Activated naive CD4-positive, alpha-beta T cell treated with anti-CD3 and anti-CD28 coated beads, Interleukin-2, amount 10 ng/mL, durations not matched to agents 7 days and 5 days (primary cell): ENCODE data around the gene TMEM98.
"Not testable (repeated sequence)": the region's sequence is repeated elsewhere in the genome, so short reads cannot be mapped to it uniquely, and the experiment has no call there.

ENCODE experiments used
- CTCF ChIA-PET: fragments of 350-600 bp; sonication (Branson Sonifier 250); formaldehyde crosslinking; loops from one replicate; lab custom pipeline; 2021; ENCODE audit warnings: antibody characterized with exemption; lab: Charles Lee
- DNase-seq: peaks from one replicate; pipeline ENCODE4 v3.0.0-alpha.2; 2020
- H3K27ac Mint-ChIP-seq: one replicate; pipeline ENCODE4 v1.8.0; 2021; ENCODE audit warnings: mild to moderate bottlenecking, moderate library complexity, mixed read lengths
- H3K27me3 Mint-ChIP-seq: one replicate; pipeline ENCODE4 v1.8.0; 2021; ENCODE audit warnings: mild to moderate bottlenecking, mixed read lengths
- H3K36me3 Mint-ChIP-seq: one replicate; pipeline ENCODE4 v1.8.0; 2021; ENCODE audit warnings: mixed read lengths
- H3K4me1 Mint-ChIP-seq: one replicate; pipeline ENCODE4 v1.8.0; 2021; ENCODE audit warnings: mixed read lengths
- H3K4me3 Mint-ChIP-seq: one replicate; pipeline ENCODE4 v1.8.0; 2021; ENCODE audit warnings: mild to moderate bottlenecking, moderate library complexity, mixed read lengths
- H3K9me3 Mint-ChIP-seq: one replicate; pipeline ENCODE4 v1.8.0; 2021; ENCODE audit warnings: mixed read lengths

The TMEM98 gene

GRCh38 chr17:32955155-32955554 is 27.2 kb downstream of the TMEM98 start:
- Mint-ChIP-seq H3K9me3 (no peaks in the 10 kb centered on the region), H3K4me3 (no peak overlapping the region), H3K36me3 (no peaks in the 10 kb centered on the region), H3K4me1 (no peaks in the 10 kb centered on the region), H3K27me3 (peaks cover 23% of the 10 kb centered on the region), H3K27ac (no peak overlapping the region)
- CTCF ChIA-PET = interaction anchor here (2.3 kb wide), 1 partner anchor 43 kb away, joined by 7 read pairs; no protein-coding TSS in a partner anchor
- no peak for DNase-seq

- DNase-seq = no peak
- no peak overlapping the region for H3K4me3 Mint-ChIP-seq
- H3K4me1 Mint-ChIP-seq = no peaks in the 10 kb centered on the region
- CTCF ChIA-PET = interaction anchor here (1.1 to 2.3 kb wide), 2 partner anchors 20 to 42 kb away, joined by 3 to 7 read pairs; no protein-coding TSS in a partner anchor
- H3K27ac Mint-ChIP-seq = no peak overlapping the region
- H3K9me3 Mint-ChIP-seq = no peaks in the 10 kb centered on the region
- H3K36me3 Mint-ChIP-seq = no peaks in the 10 kb centered on the region
- H3K27me3 Mint-ChIP-seq = peaks cover 34% of the 10 kb centered on the region
Measured at GRCh38 chr17:32956240-32956970, 28.5 kb downstream of the TMEM98 start.

GRCh38 chr17:32958418-32958817 is 30.5 kb downstream of the TMEM98 start:
- no peak for DNase-seq
- no peaks in the 10 kb centered on the region for H3K9me3 Mint-ChIP-seq
- CTCF ChIA-PET = no interaction called here

GRCh38 chr17:32960815-32961214 is 32.9 kb downstream of the TMEM98 start:
- H3K27ac Mint-ChIP-seq = no peak overlapping the region
- H3K36me3 Mint-ChIP-seq = no peaks in the 10 kb centered on the region
- DNase-seq = no peak
- peaks cover 40% of the 10 kb centered on the region for H3K27me3 Mint-ChIP-seq
- no peaks in the 10 kb centered on the region for H3K4me1 Mint-ChIP-seq
- no peaks in the 10 kb centered on the region for H3K9me3 Mint-ChIP-seq
- CTCF ChIA-PET = no interaction called here
- no peak overlapping the region for H3K4me3 Mint-ChIP-seq

More at GRCh38 chr17:32958418-32958817, 30.5 kb downstream of the TMEM98 start:
- H3K4me1 Mint-ChIP-seq = no peaks in the 10 kb centered on the region
- H3K4me3 Mint-ChIP-seq = no peak overlapping the region
- H3K27me3 Mint-ChIP-seq = peaks cover 38% of the 10 kb centered on the region
- no peak overlapping the region for H3K27ac Mint-ChIP-seq
- H3K36me3 Mint-ChIP-seq = no peaks in the 10 kb centered on the region

- Mint-ChIP-seq H3K9me3 (no peaks in the 10 kb centered on the region), H3K4me1 (no peaks in the 10 kb centered on the region), H3K27me3 (peaks cover 34% of the 10 kb centered on the region), H3K36me3 (no peaks in the 10 kb centered on the region), H3K27ac (no peak overlapping the region), H3K4me3 (no peak overlapping the region)
- DNase-seq = no peak
- CTCF ChIA-PET = no interaction called here
Measured at GRCh38 chr17:32962320-32962711, 34.4 kb downstream of the TMEM98 start.

GRCh38 chr17:32964541-32964940 is 36.6 kb downstream of the TMEM98 start:
- Mint-ChIP-seq H3K36me3 (no peaks in the 10 kb centered on the region), H3K9me3 (peaks cover 2% of the 10 kb centered on the region), H3K4me3 (no peak overlapping the region), H3K4me1 (no peaks in the 10 kb centered on the region), H3K27me3 (peaks cover 29% of the 10 kb centered on the region), H3K27ac (no peak overlapping the region)
- CTCF ChIA-PET = no interaction called here
- no peak for DNase-seq

GRCh38 chr17:32969231-32969630 is 41.3 kb downstream of the TMEM98 start:
- H3K27ac Mint-ChIP-seq, H3K9me3 Mint-ChIP-seq, CTCF ChIA-PET, H3K36me3 Mint-ChIP-seq, H3K4me3 Mint-ChIP-seq, DNase-seq: not testable (repeated sequence)
- peaks cover 15% of the 10 kb centered on the region for H3K27me3 Mint-ChIP-seq
- H3K4me1 Mint-ChIP-seq = peaks cover 19% of the 10 kb centered on the region

- Mint-ChIP-seq H3K4me3 (no peak overlapping the region), H3K36me3 (no peaks in the 10 kb centered on the region), H3K27ac (no peak overlapping the region), H3K4me1 (peaks cover 19% of the 10 kb centered on the region), H3K27me3 (peaks cover 9% of the 10 kb centered on the region), H3K9me3 (peaks cover 2% of the 10 kb centered on the region)
- CTCF ChIA-PET = no interaction called here
- no peak for DNase-seq
Measured at GRCh38 chr17:32970281-32970680, 42.3 kb downstream of the TMEM98 start.

- no peak for DNase-seq
- CTCF ChIA-PET = no interaction called here
- peaks cover 19% of the 10 kb centered on the region for H3K4me1 Mint-ChIP-seq
- no peak overlapping the region for H3K27ac Mint-ChIP-seq
- H3K4me3 Mint-ChIP-seq = no peak overlapping the region
- H3K27me3 Mint-ChIP-seq = peaks cover 10% of the 10 kb centered on the region
- no peaks in the 10 kb centered on the region for H3K36me3 Mint-ChIP-seq
- H3K9me3 Mint-ChIP-seq = peaks cover 2% of the 10 kb centered on the region
Measured at GRCh38 chr17:32971171-32971570, 43.2 kb downstream of the TMEM98 start.

GRCh38 chr17:32976131-32976530 is 48.2 kb downstream of the TMEM98 start:
- H3K27me3 Mint-ChIP-seq = peaks cover 13% of the 10 kb centered on the region
- peaks cover 8% of the 10 kb centered on the region for H3K4me1 Mint-ChIP-seq
- no peak overlapping the region for H3K4me3 Mint-ChIP-seq
- DNase-seq = no peak
- CTCF ChIA-PET = no interaction called here
- no peak overlapping the region for H3K27ac Mint-ChIP-seq
- no peaks in the 10 kb centered on the region for H3K36me3 Mint-ChIP-seq
- H3K9me3 Mint-ChIP-seq = no peaks in the 10 kb centered on the region

GRCh38 chr17:32976605-32977004 is 48.7 kb downstream of the TMEM98 start:
- H3K9me3 Mint-ChIP-seq = no peaks in the 10 kb centered on the region
- peaks cover 10% of the 10 kb centered on the region for H3K27me3 Mint-ChIP-seq
- no peaks in the 10 kb centered on the region for H3K36me3 Mint-ChIP-seq
- DNase-seq = no peak
- CTCF ChIA-PET = no interaction called here
- no peak overlapping the region for H3K4me3 Mint-ChIP-seq
- no peak overlapping the region for H3K27ac Mint-ChIP-seq
- H3K4me1 Mint-ChIP-seq = peaks cover 3% of the 10 kb centered on the region

- H3K27me3 Mint-ChIP-seq = peaks cover 10% of the 10 kb centered on the region
- peaks cover 10% of the 10 kb centered on the region for H3K9me3 Mint-ChIP-seq
- no peak overlapping the region for H3K4me3 Mint-ChIP-seq
- CTCF ChIA-PET = interaction anchor here (0.5 to 0.8 kb wide), 3 partner anchors 18 to 224 kb away, joined by 3 read pairs; no protein-coding TSS in a partner anchor
- no peak overlapping the region for H3K27ac Mint-ChIP-seq
- DNase-seq = no peak
- no peaks in the 10 kb centered on the region for H3K4me1 Mint-ChIP-seq
- no peaks in the 10 kb centered on the region for H3K36me3 Mint-ChIP-seq
Measured at GRCh38 chr17:32980230-32980629, 52.3 kb downstream of the TMEM98 start.

- H3K27me3 Mint-ChIP-seq, CTCF ChIA-PET: not testable (repeated sequence)
Measured at GRCh38 chr17:32981611-32982010, 53.7 kb downstream of the TMEM98 start.

GRCh38 chr17:32985050-32985756 is 57.2 kb downstream of the TMEM98 start:
- H3K36me3 Mint-ChIP-seq = no peaks in the 10 kb centered on the region
- no peaks in the 10 kb centered on the region for H3K4me1 Mint-ChIP-seq
- CTCF ChIA-PET = interaction anchor here (1.3 kb wide), 1 partner anchor 10 kb away, joined by 4 read pairs; no protein-coding TSS in a partner anchor
- H3K27ac Mint-ChIP-seq = no peak overlapping the region
- H3K27me3 Mint-ChIP-seq = peaks cover 4% of the 10 kb centered on the region
- peaks cover 13% of the 10 kb centered on the region for H3K9me3 Mint-ChIP-seq
- no peak overlapping the region for H3K4me3 Mint-ChIP-seq
- no peak for DNase-seq

More at GRCh38 chr17:32981611-32982010, 53.7 kb downstream of the TMEM98 start:
- H3K4me3 Mint-ChIP-seq, DNase-seq, H3K4me1 Mint-ChIP-seq, H3K27ac Mint-ChIP-seq, H3K36me3 Mint-ChIP-seq: not testable (repeated sequence)
- peaks cover 10% of the 10 kb centered on the region for H3K9me3 Mint-ChIP-seq

- H3K27me3 Mint-ChIP-seq, CTCF ChIA-PET, DNase-seq, H3K36me3 Mint-ChIP-seq, H3K9me3 Mint-ChIP-seq, H3K4me3 Mint-ChIP-seq, H3K4me1 Mint-ChIP-seq, H3K27ac Mint-ChIP-seq: not testable (repeated sequence)
Measured at GRCh38 chr17:32987453-32987805, 59.5 kb downstream of the TMEM98 start.
